ENCODE measurements around the gene STRADA.

STRADA gene

GRCh38 chr17:63672856-63673255 lies 68.7 kb downstream of the STRADA start:
- Histone ChIP-seq H3K4me3 (IDR thresholded peaks at IDR 0.05; ENCODE audit: insufficient read depth, low read depth, low read length) (no peak overlapping the region), H3K27ac (no peak overlapping the region), H4K20me1 (ENCODE audit: insufficient read depth) (no peaks in the 10 kb centered on the region), H2AFZ (ENCODE audit: low read depth) (no peak overlapping the region), H3K9ac (no peak overlapping the region), H3K79me2 (ENCODE audit: insufficient read depth, low read depth) (no peaks in the 10 kb centered on the region), H3K4me2 (no peak overlapping the region), H3K27me3 (ENCODE audit: insufficient read depth, low read depth) (no peaks in the 10 kb centered on the region), H3K36me3 (ENCODE audit: insufficient read depth) (no peaks in the 10 kb centered on the region), H3K4me1 (ENCODE audit: low read depth, poor library complexity, severe bottlenecking) (no peaks in the 10 kb centered on the region)
- TF ChIP-seq CTCF (conservative IDR thresholded peaks at IDR 0.05; ENCODE audit: low read depth, low read length), result no peak

GRCh38 chr17:63665527-63666214 lies 75.9 kb downstream of the STRADA start:
- H3K4me2 ChIP-seq, result no peak overlapping the region
- no peak overlapping the region for H3K27ac ChIP-seq
- no peak overlapping the region for H3K9ac ChIP-seq
- no peak for TF ChIP-seq CTCF (conservative IDR thresholded peaks at IDR 0.05; ENCODE audit: low read depth, low read length)
- no peak overlapping the region for H3K4me3 ChIP-seq (IDR thresholded peaks at IDR 0.05; ENCODE audit: insufficient read depth, low read depth, low read length)
- H3K79me2 ChIP-seq (ENCODE audit: insufficient read depth, low read depth), result no peaks in the 10 kb centered on the region
- no peak overlapping the region for H2AFZ ChIP-seq (ENCODE audit: low read depth)
- no peaks in the 10 kb centered on the region for H4K20me1 ChIP-seq (ENCODE audit: insufficient read depth)
- no peaks in the 10 kb centered on the region for H3K27me3 ChIP-seq (ENCODE audit: insufficient read depth, low read depth)
- no peaks in the 10 kb centered on the region for H3K4me1 ChIP-seq (ENCODE audit: low read depth, poor library complexity, severe bottlenecking)
- H3K36me3 ChIP-seq (ENCODE audit: insufficient read depth), result no peaks in the 10 kb centered on the region

- H3K27me3 ChIP-seq (ENCODE audit: insufficient read depth, low read depth), result no peaks in the 10 kb centered on the region
- no peak overlapping the region for H3K9ac ChIP-seq
- H3K27ac ChIP-seq, result no peak overlapping the region
- no peak for TF ChIP-seq CTCF (conservative IDR thresholded peaks at IDR 0.05; ENCODE audit: low read depth, low read length)
- H2AFZ ChIP-seq (ENCODE audit: low read depth), result no peak overlapping the region
- no peaks in the 10 kb centered on the region for H3K79me2 ChIP-seq (ENCODE audit: insufficient read depth, low read depth)
- H3K4me3 ChIP-seq (IDR thresholded peaks at IDR 0.05; ENCODE audit: insufficient read depth, low read depth, low read length), result no peak overlapping the region
- no peak overlapping the region for H3K4me2 ChIP-seq
- H3K4me1 ChIP-seq (ENCODE audit: low read depth, poor library complexity, severe bottlenecking), result peaks cover 5% of the 10 kb centered on the region
- H3K36me3 ChIP-seq (ENCODE audit: insufficient read depth), result no peaks in the 10 kb centered on the region
- no peaks in the 10 kb centered on the region for H4K20me1 ChIP-seq (ENCODE audit: insufficient read depth)
These were observed 81.7 kb downstream of the STRADA start for GRCh38 chr17:63659850-63660249.

- H3K4me1 ChIP-seq (ENCODE audit: low read depth, poor library complexity, severe bottlenecking), result peaks cover 5% of the 10 kb centered on the region
- no peak overlapping the region for H3K4me2 ChIP-seq
- no peaks in the 10 kb centered on the region for H3K27me3 ChIP-seq (ENCODE audit: insufficient read depth, low read depth)
- no peak overlapping the region for H3K27ac ChIP-seq
- no peak overlapping the region for H3K9ac ChIP-seq
- no peak for TF ChIP-seq CTCF (conservative IDR thresholded peaks at IDR 0.05; ENCODE audit: low read depth, low read length)
- no peak overlapping the region for H2AFZ ChIP-seq (ENCODE audit: low read depth)
- no peaks in the 10 kb centered on the region for H3K36me3 ChIP-seq (ENCODE audit: insufficient read depth)
- no peaks in the 10 kb centered on the region for H3K79me2 ChIP-seq (ENCODE audit: insufficient read depth, low read depth)
- no peak overlapping the region for H3K4me3 ChIP-seq (IDR thresholded peaks at IDR 0.05; ENCODE audit: insufficient read depth, low read depth, low read length)
- H4K20me1 ChIP-seq (ENCODE audit: insufficient read depth), result no peaks in the 10 kb centered on the region
These were observed 83.2 kb downstream of the STRADA start for GRCh38 chr17:63658366-63658765.

All from KMS-11 (cell line).